K562 (cell line): ENCODE measurements around the gene GPER1. TPM values are rescaled to one million over a fixed set of nuclear protein-coding genes. Genes with fewer than 3 reads are reported as not detected.
A peak's percentile ranks its signal among the peaks of the same experiment; 100 is the strongest.

Experiments
- BCL6 ChIP-seq: fragments of 250-450 bp; sonication (Bioruptor Pico); IDR thresholded peaks from 2 replicates; pipeline ENCODE4 v1.4.0; 2020
- CCNT2 ChIP-seq: IDR thresholded peaks from 2 replicates; pipeline ENCODE4 v1.6.1; 2011; ENCODE audit warnings: borderline replicate concordance, low read depth, mild to moderate bottlenecking, moderate library complexity, mixed read lengths, low read length; ENCODE audit not compliant: insufficient read length; ENCODE audit errors: extremely low read depth
- CREB1 ChIP-seq, 2 experiments: sonication (generic) in 1 of 2; formaldehyde crosslinking in 1 of 2; IDR thresholded peaks; 2 replicates each; pipeline versions ENCODE4 v1.6.1 to v1.8.0; 2012 to 2022; ENCODE audit warnings: inconsistent platforms in 1 of 2, mild to moderate bottlenecking in 1 of 2, missing genetic modification reagents in 1 of 2, moderate library complexity in 1 of 2
- FOXO4 ChIP-seq: fragments of 450-650 bp; formaldehyde crosslinking; IDR thresholded peaks from 2 replicates; pipeline ENCODE4 v1.4.0; 2020; ENCODE audit warnings: mild to moderate bottlenecking, moderate library complexity
- HDAC2 ChIP-seq: fragments of 450-650 bp; IDR thresholded peaks from 2 replicates; pipeline ENCODE4 v1.6.1; 2016; ENCODE audit warnings: mild to moderate bottlenecking
- IRF2 ChIP-seq: sonication (generic); formaldehyde crosslinking; IDR thresholded peaks from 2 replicates; pipeline ENCODE4 v1.8.1; 2022; ENCODE audit warnings: mild to moderate bottlenecking, missing genetic modification reagents
- LCOR ChIP-seq: sonication (generic); formaldehyde crosslinking; IDR thresholded peaks from 2 replicates; pipeline ENCODE4 v1.8.0; 2022; ENCODE audit warnings: mild to moderate bottlenecking, missing genetic modification reagents
- NCOR1 ChIP-seq: fragments of 450-650 bp; IDR thresholded peaks from 2 replicates; pipeline ENCODE4 v1.6.1; 2016; ENCODE audit warnings: mild to moderate bottlenecking, moderate library complexity
- NR3C1 ChIP-seq: sonication (generic); formaldehyde crosslinking; IDR thresholded peaks from 2 replicates; pipeline ENCODE4 v1.8.1; 2022; ENCODE audit warnings: missing genetic modification reagents
- PTBP1 ChIP-seq: fragments of 200-400 bp; formaldehyde crosslinking; IDR thresholded peaks from 2 replicates; pipeline ENCODE4 v1.6.1; 2017; ENCODE audit warnings: low read depth, low read length
- PTTG1 ChIP-seq: fragments of 450-650 bp; IDR thresholded peaks from 2 replicates; pipeline ENCODE4 v1.6.1; 2016; ENCODE audit warnings: low read depth, mild to moderate bottlenecking, missing genetic modification characterization, missing compliant biosample characterization
- RFX1 ChIP-seq: fragments of 450-650 bp; IDR thresholded peaks from 2 replicates; pipeline ENCODE4 v1.6.1; 2016; ENCODE audit warnings: mild to moderate bottlenecking, moderate library complexity
- RFX5 ChIP-seq: IDR thresholded peaks from 2 replicates; pipeline ENCODE4 v1.6.1; 2011; ENCODE audit warnings: low read depth, mild to moderate bottlenecking, improper control_type of control experiment, low read length
- SMAD2 ChIP-seq: fragments of 150-350 bp; IDR thresholded peaks from 2 replicates; pipeline ENCODE4 v1.6.1; 2014; ENCODE audit warnings: low read depth, mild to moderate bottlenecking, low read length
- TFE3 ChIP-seq: fragments of 450-650 bp; formaldehyde crosslinking; IDR thresholded peaks from 2 replicates; pipeline ENCODE4 v1.4.0; 2020; ENCODE audit warnings: mild to moderate bottlenecking, mixed read lengths
- ZSCAN29 ChIP-seq: fragments of 450-650 bp; IDR thresholded peaks from 2 replicates; pipeline ENCODE4 v1.6.1; 2017
- polyA plus RNA-seq, 8 experiments: library from polyadenylated mRNA; depleted of rRNA in 4 of 8; stranded (reverse) in 5 of 8; unstranded in 3 of 8; fragments of >200 nt; fragmentation: Nextera tagmentation in 2 of 8; fragmentation: Illumina TruSeq in 1 of 8; extraction: Ambion mirVana in 2 of 8; extraction: Trizol in 1 of 8; gene quantifications; 2 replicates each; pipeline versions ENCODE4 v1.2.1 to v1.2.3, GENCODE V29; 2011 to 2014; ENCODE audit warnings: inconsistent platforms in 1 of 8, missing spikeins in 1 of 8
- total RNA-seq, 7 experiments: library from RNA; depleted of rRNA in 6 of 7; stranded (reverse); fragments of >200 nt in 6 of 7; fragmentation: Illumina TruSeq in 2 of 7; extraction: Trizol in 2 of 7; gene quantifications; 2 replicates each; pipeline versions ENCODE4 v1.2.1 to v1.2.3, GENCODE V29; 2011 to 2021; ENCODE audit warnings: low replicate concordance in 1 of 7
- TF ChIP-seq, protein P1 (sequence below): fragments of 250-450 bp; sonication (Bioruptor Pico); IDR thresholded peaks from 2 replicates; pipeline ENCODE4 v1.5.0; 2022; ENCODE audit warnings: mild to moderate bottlenecking
- TF ChIP-seq, protein P2 (sequence below), 3 experiments: fragments of 200-800 bp in 1 of 3; sonication (Bioruptor generic) in 1 of 3; sonication (generic) in 1 of 3; formaldehyde crosslinking in 1 of 3; IDR thresholded peaks; 2 replicates each; pipeline versions ENCODE4 v1.6.1 to v1.8.0; 2016 to 2022; ENCODE audit warnings: mild to moderate bottlenecking in 2 of 3, missing compliant biosample characterization in 2 of 3, missing genetic modification characterization in 2 of 3, missing genetic modification reagents in 1 of 3

GPER1 gene
- total and polyA plus RNA-seq, 9 of the 15 experiments (the other 6 are each of a cell fraction or from before 2014, with no cell fraction given), result 0.04 to 0.09 (median 0.08) TPM; not detected in 6

DNA sequence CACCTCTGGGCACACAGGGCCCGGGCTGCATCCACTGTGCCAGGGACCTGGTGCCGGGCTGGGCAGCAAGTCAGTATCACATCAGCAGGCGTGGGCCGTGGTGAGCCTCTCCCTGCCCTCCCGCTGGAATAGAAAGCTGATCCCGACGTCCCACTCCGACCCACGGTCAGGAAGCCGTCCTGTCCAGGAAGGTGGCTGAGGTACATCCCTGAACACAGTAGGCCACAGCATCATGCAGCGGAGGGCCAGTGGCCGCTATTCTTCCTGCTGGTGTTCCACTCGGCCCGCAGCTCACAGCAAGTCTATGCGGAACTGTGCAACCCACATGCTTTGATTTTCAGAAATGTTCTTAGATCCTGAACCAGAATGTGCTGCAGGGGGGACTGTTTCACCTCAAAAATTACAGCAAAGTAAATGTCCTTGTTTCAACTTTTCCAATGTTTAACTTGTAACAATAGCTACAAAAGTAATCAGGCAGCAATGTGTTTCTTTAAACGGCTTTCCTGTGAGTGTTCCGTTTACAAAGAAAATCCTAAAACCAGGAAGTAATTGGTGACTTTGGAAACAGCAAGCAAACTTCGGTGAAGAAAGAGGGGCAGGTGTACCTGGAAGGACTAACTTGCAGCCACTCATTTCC is 44.2 kb upstream of the GPER1 start (continued):
- TF ChIP-seq, protein P1, sequence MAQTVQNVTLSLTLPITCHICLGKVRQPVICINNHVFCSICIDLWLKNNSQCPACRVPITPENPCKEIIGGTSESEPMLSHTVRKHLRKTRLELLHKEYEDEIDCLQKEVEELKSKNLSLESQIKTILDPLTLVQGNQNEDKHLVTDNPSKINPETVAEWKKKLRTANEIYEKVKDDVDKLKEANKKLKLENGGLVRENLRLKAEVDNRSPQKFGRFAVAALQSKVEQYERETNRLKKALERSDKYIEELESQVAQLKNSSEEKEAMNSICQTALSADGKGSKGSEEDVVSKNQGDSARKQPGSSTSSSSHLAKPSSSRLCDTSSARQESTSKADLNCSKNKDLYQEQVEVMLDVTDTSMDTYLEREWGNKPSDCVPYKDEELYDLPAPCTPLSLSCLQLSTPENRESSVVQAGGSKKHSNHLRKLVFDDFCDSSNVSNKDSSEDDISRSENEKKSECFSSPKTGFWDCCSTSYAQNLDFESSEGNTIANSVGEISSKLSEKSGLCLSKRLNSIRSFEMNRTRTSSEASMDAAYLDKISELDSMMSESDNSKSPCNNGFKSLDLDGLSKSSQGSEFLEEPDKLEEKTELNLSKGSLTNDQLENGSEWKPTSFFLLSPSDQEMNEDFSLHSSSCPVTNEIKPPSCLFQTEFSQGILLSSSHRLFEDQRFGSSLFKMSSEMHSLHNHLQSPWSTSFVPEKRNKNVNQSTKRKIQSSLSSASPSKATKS (CRISPR knock-in tag), result no peak
- TF ChIP-seq IRF2 (CRISPR knock-in tag), result no peak
- TF ChIP-seq, protein P2, sequence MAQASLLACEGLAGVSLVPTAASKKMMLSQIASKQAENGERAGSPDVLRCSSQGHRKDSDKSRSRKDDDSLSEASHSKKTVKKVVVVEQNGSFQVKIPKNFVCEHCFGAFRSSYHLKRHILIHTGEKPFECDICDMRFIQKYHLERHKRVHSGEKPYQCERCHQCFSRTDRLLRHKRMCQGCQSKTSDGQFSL (CRISPR knock-in tag; IDR thresholded peaks at IDR 0.05), result no peak
- TF ChIP-seq, protein P2 (tag; IDR thresholded peaks at IDR 0.05), result no peak
- 0 out of 2 replicates have a peak, but pooled peaks have one; percentile 29 for TF ChIP-seq HDAC2
- TF ChIP-seq TFE3 (CRISPR knock-in tag), result no peak
- TF ChIP-seq LCOR (CRISPR knock-in tag), result no peak
- TF ChIP-seq RFX5, result no peak
- TF ChIP-seq ZSCAN29, result 0 out of 2 replicates have a peak, but pooled peaks have one; percentile 16
- no peak for TF ChIP-seq BCL6
- TF ChIP-seq CREB1 (IDR thresholded peaks at IDR 0.05), result no peak; the same call in 1 of the 2 replicates
- TF ChIP-seq CREB1 (CRISPR knock-in tag; IDR thresholded peaks at IDR 0.05), result no peak; the same call in 1 of the 2 replicates
- no peak for TF ChIP-seq SMAD2
- no peak for TF ChIP-seq NR3C1 (CRISPR knock-in tag)
- TF ChIP-seq FOXO4, result no peak
- no peak for TF ChIP-seq NCOR1
- TF ChIP-seq RFX1, result no peak
- TF ChIP-seq PTBP1, result no peak
- TF ChIP-seq CCNT2, result no peak
- no peak for TF ChIP-seq PTTG1 (tag)
